AG10803 (cell line): ENCODE data around the gene HNRNPCL1.
A peak's percentile ranks its signal among the peaks of the same experiment; 100 is the strongest.

ENCODE experiments used
- DNase-seq: peaks from one replicate; pipeline ENCODE4 v3.0.0; 2010; ENCODE audit warnings: low read depth
- H3K4me3 ChIP-seq: 2 replicates; pipeline ENCODE4 v1.5.1; 2011; ENCODE audit warnings: mild to moderate bottlenecking, low read length, control low read depth
- TF ChIP-seq, protein P1 (sequence below): conservative IDR thresholded peaks from 2 replicates; pipeline ENCODE4 v1.5.1; 2011; ENCODE audit warnings: mild to moderate bottlenecking, low read length, control low read depth, inconsistent platforms

Gene HNRNPCL1

DNA sequence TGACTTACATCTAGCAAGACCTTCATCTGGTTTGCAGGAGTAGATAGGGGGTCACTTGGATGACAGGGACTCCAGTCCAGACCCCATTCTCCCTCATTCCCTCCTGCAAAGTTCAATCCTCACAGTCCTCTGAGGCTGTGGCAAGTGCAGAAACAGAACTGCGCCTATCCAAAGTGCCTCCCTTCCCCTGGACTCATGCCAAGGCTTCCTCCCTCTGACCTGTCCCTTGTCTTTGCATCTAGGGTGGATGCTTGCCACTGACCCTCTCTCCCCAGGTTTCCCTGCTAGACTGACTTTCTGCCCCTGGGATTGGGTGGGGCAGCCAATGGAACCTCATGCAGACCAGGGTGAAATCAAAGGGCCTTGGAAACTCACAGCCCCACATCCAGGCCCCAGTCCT is 38.6 kb downstream of the HNRNPCL1 start:
- no peak overlapping the region for H3K4me3 ChIP-seq
- TF ChIP-seq, protein P1, sequence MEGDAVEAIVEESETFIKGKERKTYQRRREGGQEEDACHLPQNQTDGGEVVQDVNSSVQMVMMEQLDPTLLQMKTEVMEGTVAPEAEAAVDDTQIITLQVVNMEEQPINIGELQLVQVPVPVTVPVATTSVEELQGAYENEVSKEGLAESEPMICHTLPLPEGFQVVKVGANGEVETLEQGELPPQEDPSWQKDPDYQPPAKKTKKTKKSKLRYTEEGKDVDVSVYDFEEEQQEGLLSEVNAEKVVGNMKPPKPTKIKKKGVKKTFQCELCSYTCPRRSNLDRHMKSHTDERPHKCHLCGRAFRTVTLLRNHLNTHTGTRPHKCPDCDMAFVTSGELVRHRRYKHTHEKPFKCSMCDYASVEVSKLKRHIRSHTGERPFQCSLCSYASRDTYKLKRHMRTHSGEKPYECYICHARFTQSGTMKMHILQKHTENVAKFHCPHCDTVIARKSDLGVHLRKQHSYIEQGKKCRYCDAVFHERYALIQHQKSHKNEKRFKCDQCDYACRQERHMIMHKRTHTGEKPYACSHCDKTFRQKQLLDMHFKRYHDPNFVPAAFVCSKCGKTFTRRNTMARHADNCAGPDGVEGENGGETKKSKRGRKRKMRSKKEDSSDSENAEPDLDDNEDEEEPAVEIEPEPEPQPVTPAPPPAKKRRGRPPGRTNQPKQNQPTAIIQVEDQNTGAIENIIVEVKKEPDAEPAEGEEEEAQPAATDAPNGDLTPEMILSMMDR: no peak

DNA sequence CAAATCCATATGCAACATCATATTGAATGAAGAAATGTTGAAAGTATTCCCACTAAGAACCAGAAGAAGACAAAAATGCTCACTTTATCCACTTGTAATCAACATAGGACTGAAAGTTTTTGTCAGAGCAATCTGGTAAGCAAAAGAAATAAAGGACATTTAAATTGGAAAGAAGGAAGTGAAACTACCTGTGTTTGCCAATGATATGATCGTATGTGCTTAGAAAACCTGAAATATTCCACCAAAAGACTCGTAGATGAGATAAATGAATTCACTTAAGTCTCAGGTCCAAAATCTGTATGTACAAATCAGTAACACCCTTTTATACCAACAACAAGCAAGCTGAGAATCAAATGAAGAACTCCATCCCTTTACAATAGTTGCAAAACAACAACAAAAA is 48.8 kb downstream of the HNRNPCL1 start:
- no peak for DNase-seq
- H3K4me3 ChIP-seq: no peak overlapping the region
- TF ChIP-seq, protein P1: no peak

More for the DNA sequence above, 38.6 kb downstream of the HNRNPCL1 start:
- no peak for DNase-seq

DNA sequence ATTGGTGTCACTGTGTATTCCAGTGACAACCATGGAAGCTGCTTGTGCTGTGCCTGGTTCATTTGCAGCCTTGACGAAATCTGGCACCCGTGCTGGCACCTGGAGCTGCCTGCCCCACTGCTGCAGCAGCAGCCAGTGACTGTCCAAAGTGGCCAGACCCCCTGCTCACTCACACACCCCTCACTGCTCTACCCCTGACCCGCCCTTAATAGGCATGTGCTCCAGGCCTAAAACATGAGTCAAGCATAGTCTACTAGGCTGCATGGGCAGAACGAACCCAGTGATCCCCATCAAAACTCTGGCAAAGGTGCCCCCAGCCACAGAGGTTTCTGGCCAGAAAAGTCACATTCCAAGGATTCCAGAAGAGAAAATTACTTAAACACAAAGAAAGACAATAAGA is 49.6 kb downstream of the HNRNPCL1 start:
- TF ChIP-seq, protein P1: no peak
- peak; percentile 51 for DNase-seq
- H3K4me3 ChIP-seq: no peak overlapping the region
